Motor neuron (in vitro differentiated cells): ENCODE measurements around the gene PNPLA7. TPM values are rescaled to one million over a fixed set of nuclear protein-coding genes. Genes with fewer than 3 reads are reported as not detected.

Source experiments
- ATAC-seq, 8 experiments: fragments of 200-7000 bp; cut with Tn5 transposase; replicated peaks in 6 of 8; 2 replicates each; pipeline ENCODE4 v1.8.0; 2021; ENCODE audit warnings: mild to moderate bottlenecking in 8 of 8, moderate library complexity in 8 of 8
- H3K27ac ChIP-seq, 2 donors: fragments of 250-450 bp; sonication (Bioruptor Pico); 2 replicates each; pipeline ENCODE4 v1.9.0; 2021; ENCODE audit warnings: antibody characterized with exemption in 2 of 2, mild to moderate bottlenecking in 2 of 2, moderate library complexity in 1 of 2
- H3K4me1 ChIP-seq, 2 donors: fragments of 250-450 bp; sonication (Bioruptor Pico); replicated peaks in 1 of 2; 2 replicates each; pipeline ENCODE4 v1.6.1; 2021; ENCODE audit warnings: antibody characterized with exemption in 2 of 2, mild to moderate bottlenecking in 2 of 2, moderate library complexity in 1 of 2
- H3K4me3 ChIP-seq, 5 donors: fragments of 250-450 bp; sonication (Bioruptor Pico); 2 replicates each; pipeline ENCODE4 v1.9.0; 2021; ENCODE audit warnings: antibody characterized with exemption in 5 of 5, mild to moderate bottlenecking in 5 of 5, moderate library complexity in 4 of 5
- WGBS, 10 experiments: fragments of 450-650 bp; shearing (Covaris generic); methylation state at CpG; one replicate each; pipeline ENCODE4 v1.0.0; 2022; 5-methylcytosine and 5-hydroxymethylcytosine counted together
- in situ Hi-C, 9 experiments: fragments of 400-800 bp; cut with MboI; loops; one replicate each; pipeline ENCODE4 v1.15.0; 2021; ENCODE audit warnings: low sequenced_read_pairs in 9 of 9, low pct_unique_long_range_greater_than_20kb in 2 of 9; ENCODE audit not compliant: unreplicated experiment in 9 of 9
- total RNA-seq, 8 experiments: library from RNA; unstranded; fragments of 300-600 nt; gene quantifications; 2 replicates each; pipeline versions ENCODE4 v1.2.3 to v1.2.4, GENCODE V29; 2022

Gene PNPLA7
- total RNA-seq, 8 experiments from 2014 or later: 0.16 to 3.3 (median 1.5) TPM

GRCh38 chr9:137482094-137482781, 68.0 kb downstream of the PNPLA7 start:
- ATAC-seq: peak in 4 of 8 experiments; percentile 20 to 69 (median 49)
- WGBS, 10 experiments: 44 to 86% (median 75%) methylated on average over 2 to 9 of the region's 26 CpGs; no CpG with 5 or more reads in 4 of the 10 experiments
- Histone ChIP-seq H3K4me1 (peaks cover 3 to 12% of the 10 kb centered on the region in 2 donors), H3K4me3 (no peak overlapping the region), H3K27ac (no peak overlapping the region)
- in situ Hi-C loops: no loop called here

- in situ Hi-C loops: no loop called here
- Histone ChIP-seq H3K4me3 (no peak overlapping the region), H3K4me1 (peaks cover 0 to 3% of the 10 kb centered on the region in 2 donors), H3K27ac (no peak overlapping the region)
- 67 to 100% (median 89%) methylated on average over 3 to 6 of the region's 38 CpGs; no CpG with 5 or more reads in 3 of the 10 experiments for WGBS, 10 experiments
- peak in 1 of 8 experiments; percentile 9 for ATAC-seq
Measured at GRCh38 chr9:137480686-137481683, 69.2 kb downstream of the PNPLA7 start.

GRCh38 chr9:137479892-137480685, 70.1 kb downstream of the PNPLA7 start:
- in situ Hi-C loops: no loop called here
- H3K4me1 ChIP-seq: peaks cover 0 to 3% of the 10 kb centered on the region in 2 donors
- no peak overlapping the region for H3K27ac ChIP-seq
- 20 to 100% (median 90%) methylated on average over 1 to 12 of the region's 32 CpGs; no CpG with 5 or more reads in 1 of the 10 experiments for WGBS, 10 experiments
- H3K4me3 ChIP-seq: no peak overlapping the region
- ATAC-seq: peak in 1 of 8 experiments; percentile 4

GRCh38 chr9:137478962-137479861, 71.0 kb downstream of the PNPLA7 start:
- in situ Hi-C loops: no loop called here
- H3K27ac ChIP-seq: no peak overlapping the region
- WGBS, 10 experiments: 0 to 80% (median 67%) methylated on average over 1 to 17 of the region's 36 CpGs; no CpG with 5 or more reads in 3 of the 10 experiments

GRCh38 chr9:137478613-137478961, 71.6 kb downstream of the PNPLA7 start:
- Histone ChIP-seq H3K4me3 (no peak overlapping the region), H3K4me1 (peaks cover 0 to 3% of the 10 kb centered on the region in 2 donors), H3K27ac (no peak overlapping the region)
- peak in 2 of 8 experiments; percentile 9 to 20 for ATAC-seq
- in situ Hi-C loops: no loop called here
- 80% methylated on average over 2 of the region's 11 CpGs; no CpG with 5 or more reads in 9 of the 10 experiments for WGBS, 10 experiments

More at GRCh38 chr9:137478962-137479861, 71.0 kb downstream of the PNPLA7 start:
- peak in 5 of 8 experiments; percentile 35 to 49 (median 42) for ATAC-seq
- Histone ChIP-seq H3K4me1 (peaks cover 0 to 3% of the 10 kb centered on the region in 2 donors), H3K4me3 (no peak overlapping the region)

GRCh38 chr9:137477778-137478612, 72.2 kb downstream of the PNPLA7 start:
- ATAC-seq: peak in 3 of 8 experiments; percentile 15 to 22 (median 22)
- no peak overlapping the region for H3K27ac ChIP-seq
- peaks cover 0 to 3% of the 10 kb centered on the region in 2 donors for H3K4me1 ChIP-seq
- in situ Hi-C loops: no loop called here
- no peak overlapping the region for H3K4me3 ChIP-seq
- 80 to 100% methylated on average over 1 of the region's 29 CpGs; no CpG with 5 or more reads in 8 of the 10 experiments for WGBS, 10 experiments

- WGBS, 10 experiments: 100% methylated on average over 5 of the region's 11 CpGs; no CpG with 5 or more reads in 9 of the 10 experiments
- no peak for ATAC-seq
- in situ Hi-C loops: no loop called here
- no peaks in the 10 kb centered on the region for H3K4me1 ChIP-seq
- H3K4me3 ChIP-seq: no peak overlapping the region
- H3K27ac ChIP-seq: no peak overlapping the region
Measured at GRCh38 chr9:137476856-137477255, 73.3 kb downstream of the PNPLA7 start.

- WGBS, 10 experiments: 0 to 100% (median 49%) methylated on average over 1 to 3 of the region's 3 CpGs; no CpG with 5 or more reads in 1 of the 10 experiments
- no peaks in the 10 kb centered on the region for H3K4me1 ChIP-seq
- ATAC-seq: no peak
- in situ Hi-C loops: no loop called here
- H3K27ac ChIP-seq: no peak overlapping the region
- H3K4me3 ChIP-seq: no peak overlapping the region
Measured at GRCh38 chr9:137475666-137476065, 74.5 kb downstream of the PNPLA7 start.

GRCh38 chr9:137474271-137474670, 75.9 kb downstream of the PNPLA7 start:
- Histone ChIP-seq H3K27ac (no peak overlapping the region), H3K4me1 (no peaks in the 10 kb centered on the region), H3K4me3 (no peak overlapping the region)
- ATAC-seq: no peak
- in situ Hi-C loops: no loop called here
- 80 to 100% (median 87%) methylated on average over 1 to 15 of the region's 18 CpGs; no CpG with 5 or more reads in 4 of the 10 experiments for WGBS, 10 experiments

- H3K27ac ChIP-seq: no peak overlapping the region
- H3K4me1 ChIP-seq: no peaks in the 10 kb centered on the region
- ATAC-seq: no peak
- in situ Hi-C loops: no loop called here
- 21 to 100% (median 82%) methylated on average over 1 to 7 of the region's 7 CpGs; no CpG with 5 or more reads in 1 of the 10 experiments for WGBS, 10 experiments
- H3K4me3 ChIP-seq: no peak overlapping the region
Measured at GRCh38 chr9:137470785-137471184, 79.4 kb downstream of the PNPLA7 start.

- in situ Hi-C loops: no loop called here
- 80 to 93% (median 91%) methylated on average over 1 to 4 of the region's 7 CpGs; no CpG with 5 or more reads in 6 of the 10 experiments for WGBS, 10 experiments
- Histone ChIP-seq H3K4me1 (no peaks in the 10 kb centered on the region), H3K27ac (no peak overlapping the region), H3K4me3 (no peak overlapping the region)
- ATAC-seq: no peak
Measured at GRCh38 chr9:137467896-137468295, 82.3 kb downstream of the PNPLA7 start.
